Hepatocyte (in vitro differentiated cells): ENCODE data around the gene KPNA2.

ENCODE experiments used
- CTCF ChIP-seq: fragments of 200-600 bp; sonication (generic); IDR thresholded peaks from 2 replicates; pipeline ENCODE4 v1.5.1; 2016; ENCODE audit warnings: antibody characterized with exemption, mild to moderate bottlenecking; ENCODE audit not compliant: poor library complexity
- EZH2 ChIP-seq: fragments of 200-600 bp; sonication (generic); IDR thresholded peaks from 2 replicates; pipeline ENCODE4 v1.6.1; 2016; ENCODE audit warnings: antibody characterized with exemption, mild to moderate bottlenecking, borderline replicate concordance
- EZH2phosphoT487 ChIP-seq: fragments of 200-600 bp; sonication (generic); IDR thresholded peaks from one replicate; pipeline ENCODE4 v1.6.1; 2018; ENCODE audit warnings: antibody characterized with exemption, mild to moderate bottlenecking, low read depth, moderate library complexity; ENCODE audit not compliant: unreplicated experiment, severe bottlenecking

GRCh38 chr17:68052810-68053209 is 17.3 kb downstream of the KPNA2 start:
- TF ChIP-seq CTCF (no peak), EZH2 (no peak), EZH2phosphoT487 (no peak)
